Right lobe of liver (tissue), 6 donors: ENCODE data around the gene ATP6V0A1. TPM values are rescaled to one million over a fixed set of nuclear protein-coding genes. Genes with fewer than 3 reads are reported as not detected.
A peak's percentile ranks its signal among the peaks of the same experiment; 100 is the strongest.

Experiments
- ATAC-seq, 4 donors: fragments of 200-7000 bp; cut with Tn5 transposase; one replicate each; pipeline ENCODE4 v1.9.1; 2020; ENCODE audit warnings: mild to moderate bottlenecking in 4 of 4, moderate library complexity in 4 of 4
- DNase-seq, 3 donors: peaks; one replicate each; pipeline ENCODE4 v3.0.0-alpha.2; 2020
- H3K27ac ChIP-seq, 3 donors: fragments of 200-600 bp; one replicate each; pipeline ENCODE4 v1.8.0; 2022
- H3K27me3 ChIP-seq, 2 donors: fragments of 200-600 bp; one replicate each; pipeline ENCODE4 v1.8.0; 2022
- H3K36me3 ChIP-seq, 4 donors: fragments of 200-600 bp; sonication (generic) in 1 of 4; one replicate each; pipeline versions ENCODE4 v1.5.1 to v1.8.0; 2017 to 2022; ENCODE audit warnings: control low read depth in 1 of 4
- H3K4me1 ChIP-seq, 4 donors: fragments of 200-600 bp; sonication (generic) in 1 of 4; one replicate each; pipeline versions ENCODE4 v1.5.1 to v1.8.0; 2017 to 2022; ENCODE audit warnings: control low read depth in 1 of 4
- H3K4me3 ChIP-seq, 3 donors: fragments of 200-600 bp; one replicate each; pipeline ENCODE4 v1.8.0; 2022
- H3K9me3 ChIP-seq, 4 donors: fragments of 200-600 bp; sonication (generic) in 1 of 4; one replicate each; pipeline versions ENCODE4 v1.5.1 to v1.8.0; 2017 to 2022; ENCODE audit warnings: control low read depth in 1 of 4
- CTCF ChIP-seq, 4 donors: fragments of 200-600 bp in 3 of 4; fragments of 450-650 bp in 1 of 4; IDR thresholded peaks; one replicate each; pipeline versions ENCODE4 v1.5.1 to v1.8.0; 2016 to 2022; ENCODE audit warnings: antibody characterized with exemption in 4 of 4, mild to moderate bottlenecking in 2 of 4
- POLR2A ChIP-seq: fragments of 450-650 bp; IDR thresholded peaks from one replicate; pipeline ENCODE4 v1.6.1; 2017; ENCODE audit warnings: antibody characterized with exemption, mild to moderate bottlenecking
- WGBS: methylation state at CpG from one replicate; pipeline ENCODE4 v1.1.6; 2018; ENCODE audit warnings: low coverage, low lambda C conversion rate; ENCODE audit not compliant: insufficient coverage; ENCODE audit errors: missing lambda C conversion rate; 5-methylcytosine and 5-hydroxymethylcytosine counted together
- intact Hi-C, 2 donors: fragments of 100-400 bp; cut with DNase I; formaldehyde crosslinking; loops; one replicate each; pipeline versions ENCODE4 v1.11.2 to v1.14.1; 2022
- total RNA-seq, 6 experiments: library from RNA; depleted of rRNA in 2 of 6; stranded (reverse); fragments of >200 nt in 2 of 6; fragmentation: NEBNext Ultra II Directional in 3 of 6; extraction: Animal tissue kit (Norgen Biotek cat#: 25700) in 3 of 6; gene quantifications; one replicate each; pipeline versions ENCODE4 v1.1.0 to v1.2.4, GENCODE V29; 2016 to 2023
- donor health status: DM: no; HTN: yes; CAD: no.
- donor health status: DM: no; HTN: no; CAD: no.
- donor health status: DM: no; HTN: no; CAD: no.
- donor health status: DM: no; HTN: yes; CAD: no.
- donor health status: DM: no; HTN: yes; CAD: no.

Gene ATP6V0A1
- total RNA-seq, 6 experiments from 2014 or later = 36.4 to 66.0 (median 49.4) TPM

- DNase-seq (peak in 1 of 3 donors; percentile 34), ATAC-seq (no peak)
- Histone ChIP-seq H3K36me3 (no peaks in the 10 kb centered on the region), H3K4me1 (peaks cover 0 to 12% (median 2%) of the 10 kb centered on the region in 4 donors), H3K4me3 (no peak overlapping the region), H3K9me3 (no peaks in the 10 kb centered on the region), H3K27ac (no peak overlapping the region), H3K27me3 (no peaks in the 10 kb centered on the region)
- no peak for TF ChIP-seq CTCF (IDR thresholded peaks at IDR 0.05)
- WGBS = 100% methylated on average over 1 of the region's 4 CpGs
- intact Hi-C loops = loop anchor here in 1 of 2 donors (5.0 kb wide), 1 partner anchor 87 kb away; no protein-coding TSS in a partner anchor
Measured at GRCh38 chr17:42424991-42425610, 33.6 kb upstream of the ATP6V0A1 start.

GRCh38 chr17:42428141-42428944 is 30.3 kb upstream of the ATP6V0A1 start:
- WGBS = 16% methylated on average over 4 of the region's 4 CpGs

GRCh38 chr17:42429726-42430447 is 28.8 kb upstream of the ATP6V0A1 start:
- no peak for ATAC-seq
- peak in 1 of 3 donors; percentile 16 for DNase-seq

More at GRCh38 chr17:42428141-42428944, 30.3 kb upstream of the ATP6V0A1 start:
- no peaks in the 10 kb centered on the region for H3K36me3 ChIP-seq
- ATAC-seq (peak; percentile 81 to 93 (median 90)), DNase-seq (peak; percentile 36 to 56 (median 42))
- TF ChIP-seq CTCF (IDR thresholded peaks at IDR 0.05) = peak; percentile 65 to 77 (median 66)
- no peak for TF ChIP-seq POLR2A
- H3K9me3 ChIP-seq = no peaks in the 10 kb centered on the region
- no peaks in the 10 kb centered on the region for H3K27me3 ChIP-seq
- H3K4me3 ChIP-seq = no peak overlapping the region
- H3K27ac ChIP-seq = no peak overlapping the region
- peaks cover 0 to 2% (median 1%) of the 10 kb centered on the region in 4 donors for H3K4me1 ChIP-seq
- intact Hi-C loops = no loop called here

More at GRCh38 chr17:42429726-42430447, 28.8 kb upstream of the ATP6V0A1 start:
- no peaks in the 10 kb centered on the region for H3K4me1 ChIP-seq
- H3K27me3 ChIP-seq = no peaks in the 10 kb centered on the region
- no peak for TF ChIP-seq POLR2A
- no peak for TF ChIP-seq CTCF (IDR thresholded peaks at IDR 0.05)
- H3K27ac ChIP-seq = no peak overlapping the region
- H3K4me3 ChIP-seq = no peak overlapping the region
- intact Hi-C loops = no loop called here
- H3K9me3 ChIP-seq = no peaks in the 10 kb centered on the region
- H3K36me3 ChIP-seq = no peaks in the 10 kb centered on the region
- 52% methylated on average over 3 of the region's 3 CpGs for WGBS
